ENCODE measurements around the gene VPS37C.

Gene VPS37C

GRCh38 chr11:61133956-61134662 lies 27.1 kb downstream of the VPS37C start:
- TF ChIP-seq CTCF (IDR thresholded peaks at IDR 0.05; ENCODE audit: borderline replicate concordance, insufficient read depth, low read depth, low read length): no peak
- no peak overlapping the region for H3K4me3 ChIP-seq (ENCODE audit: low read depth, low read length)

- no peak overlapping the region for H3K4me3 ChIP-seq (ENCODE audit: low read depth, low read length)
- TF ChIP-seq CTCF (IDR thresholded peaks at IDR 0.05; ENCODE audit: borderline replicate concordance, insufficient read depth, low read depth, low read length): no peak
Measured at GRCh38 chr11:61133145-61133544, 28.1 kb downstream of the VPS37C start.

- H3K4me3 ChIP-seq (ENCODE audit: low read depth, low read length): no peak overlapping the region
- no peak for TF ChIP-seq CTCF (IDR thresholded peaks at IDR 0.05; ENCODE audit: borderline replicate concordance, insufficient read depth, low read depth, low read length)
Measured at GRCh38 chr11:61132646-61133045, 28.6 kb downstream of the VPS37C start.

- H3K4me3 ChIP-seq (ENCODE audit: low read depth, low read length): no peak overlapping the region
- TF ChIP-seq CTCF (IDR thresholded peaks at IDR 0.05; ENCODE audit: borderline replicate concordance, insufficient read depth, low read depth, low read length): no peak
Measured at GRCh38 chr11:61131998-61132555, 29.1 kb downstream of the VPS37C start.

GRCh38 chr11:61131586-61131985 lies 29.6 kb downstream of the VPS37C start:
- H3K4me3 ChIP-seq (ENCODE audit: low read depth, low read length): no peak overlapping the region
- TF ChIP-seq CTCF (IDR thresholded peaks at IDR 0.05; ENCODE audit: borderline replicate concordance, insufficient read depth, low read depth, low read length): no peak

- H3K4me3 ChIP-seq (ENCODE audit: low read depth, low read length): no peak overlapping the region
- no peak for TF ChIP-seq CTCF (IDR thresholded peaks at IDR 0.05; ENCODE audit: borderline replicate concordance, insufficient read depth, low read depth, low read length)
Measured at GRCh38 chr11:61131186-61131585, 30.0 kb downstream of the VPS37C start.
